Liver (tissue), 9 donors: ENCODE results near the gene RNF135. TPM values are rescaled to one million over a fixed set of nuclear protein-coding genes. Genes with fewer than 3 reads are reported as not detected.

Experiments used
- DNase-seq: peaks from one replicate; pipeline ENCODE4 v3.0.0-alpha.2; 2017; ENCODE audit warnings: low spot score
- H3K27ac ChIP-seq, 2 donors: one replicate each; pipeline ENCODE4 v1.7.0; 2013; ENCODE audit warnings: inconsistent platforms in 2 of 2, low read length in 2 of 2, control low read depth in 1 of 2, low read depth in 1 of 2, mild to moderate bottlenecking in 1 of 2
- H3K27me3 ChIP-seq, 4 donors: one replicate each; pipeline versions ENCODE4 v1.6.1 to v1.7.0; 2013; ENCODE audit warnings: low read length in 3 of 4, inconsistent platforms in 1 of 4, mild to moderate bottlenecking in 1 of 4, moderate library complexity in 1 of 4; ENCODE audit not compliant: control insufficient read depth in 4 of 4, insufficient read depth in 4 of 4
- H3K36me3 ChIP-seq, 4 donors: one replicate each; pipeline versions ENCODE4 v1.6.1 to v1.7.0; 2013; ENCODE audit warnings: low read length in 3 of 4, mild to moderate bottlenecking in 3 of 4, low read depth in 1 of 4, moderate library complexity in 1 of 4; ENCODE audit not compliant: control insufficient read depth in 4 of 4, insufficient read depth in 3 of 4
- H3K4me1 ChIP-seq, 4 donors: one replicate each; pipeline versions ENCODE4 v1.6.1 to v1.7.0; 2013; ENCODE audit warnings: low read length in 3 of 4, mild to moderate bottlenecking in 3 of 4, moderate library complexity in 1 of 4; ENCODE audit not compliant: control insufficient read depth in 4 of 4, insufficient read depth in 4 of 4
- H3K4me3 ChIP-seq, 3 donors: one replicate each; pipeline versions ENCODE4 v1.6.1 to v1.7.0; 2013; ENCODE audit warnings: low read length in 3 of 3, control low read depth in 1 of 3, low read depth in 1 of 3, mild to moderate bottlenecking in 1 of 3
- H3K9ac ChIP-seq, 2 donors: one replicate each; pipeline ENCODE4 v1.7.0; 2013; ENCODE audit warnings: low read length in 2 of 2, mild to moderate bottlenecking in 2 of 2, moderate library complexity in 2 of 2, control low read depth in 1 of 2, low read depth in 1 of 2
- H3K9me3 ChIP-seq, 4 donors: one replicate each; pipeline versions ENCODE4 v1.6.1 to v1.7.0; 2013; ENCODE audit warnings: low read length in 3 of 4; ENCODE audit not compliant: control insufficient read depth in 4 of 4
- EGR1 ChIP-seq, 2 donors: IDR thresholded peaks; 2 replicates each; pipeline ENCODE4 v1.6.1; 2016 to 2018; ENCODE audit warnings: antibody characterized with exemption in 2 of 2, low read depth in 2 of 2
- FOXA1 ChIP-seq: IDR thresholded peaks from 2 replicates; pipeline ENCODE4 v1.6.1; 2016; ENCODE audit warnings: antibody characterized with exemption
- FOXA2 ChIP-seq: IDR thresholded peaks from 2 replicates; pipeline ENCODE4 v1.6.1; 2016; ENCODE audit warnings: antibody characterized with exemption
- GABPA ChIP-seq, 2 donors: IDR thresholded peaks in 1 of 2; conservative IDR thresholded peaks in 1 of 2; 2 replicates each; pipeline ENCODE4 v1.6.1; 2016; ENCODE audit warnings: antibody characterized with exemption in 2 of 2, mild to moderate bottlenecking in 1 of 2, moderate library complexity in 1 of 2
- HNF4A ChIP-seq, 2 donors: conservative IDR thresholded peaks; 2 replicates each; pipeline ENCODE4 v1.6.1; 2016; ENCODE audit warnings: antibody characterized with exemption in 2 of 2, mild to moderate bottlenecking in 2 of 2
- HNF4G ChIP-seq: IDR thresholded peaks from 2 replicates; pipeline ENCODE4 v1.6.1; 2016; ENCODE audit warnings: antibody characterized with exemption
- JUND ChIP-seq, 2 donors: IDR thresholded peaks; 2 replicates each; pipeline ENCODE4 v1.6.1; 2016; ENCODE audit warnings: antibody characterized with exemption in 2 of 2
- NR2F2 ChIP-seq: IDR thresholded peaks from 2 replicates; pipeline ENCODE4 v1.6.1; 2016; ENCODE audit warnings: antibody characterized with exemption
- RAD21 ChIP-seq, 2 donors: IDR thresholded peaks; 2 replicates each; pipeline ENCODE4 v1.6.1; 2016; ENCODE audit warnings: antibody characterized with exemption in 2 of 2, mild to moderate bottlenecking in 2 of 2
- RXRA ChIP-seq, 2 donors: IDR thresholded peaks; 2 replicates each; pipeline ENCODE4 v1.6.1; 2017 to 2018; ENCODE audit warnings: antibody characterized with exemption in 2 of 2, mild to moderate bottlenecking in 1 of 2
- SP1 ChIP-seq: IDR thresholded peaks from 2 replicates; pipeline ENCODE4 v1.6.1; 2018; ENCODE audit warnings: antibody characterized with exemption, mild to moderate bottlenecking
- TAF1 ChIP-seq: conservative IDR thresholded peaks from 2 replicates; pipeline ENCODE4 v1.6.1; 2016; ENCODE audit warnings: antibody characterized with exemption, mild to moderate bottlenecking
- YY1 ChIP-seq: IDR thresholded peaks from 2 replicates; pipeline ENCODE4 v1.6.1; 2016; ENCODE audit warnings: antibody characterized with exemption, mild to moderate bottlenecking
- WGBS: extraction: QIAGEN DNeasy Blood & Tissue Kit; methylation state at CpG from one replicate; pipeline ENCODE4 v1.1.7; 2013; 5-methylcytosine and 5-hydroxymethylcytosine counted together
- polyA plus RNA-seq, 2 donors: library from polyadenylated mRNA; stranded (reverse) in 1 of 2; unstranded in 1 of 2; fragments of 200-250 nt in 1 of 2; fragments of >200 nt in 1 of 2; fragmentation: Nextera tagmentation in 1 of 2; extraction: Ambion mirVana in 1 of 2; gene quantifications; one replicate each; pipeline versions ENCODE4 v1.2.1 to v1.2.3, GENCODE V29; 2013 to 2015
- total RNA-seq, 2 donors: library from RNA; depleted of rRNA; stranded (reverse); fragments of >200 nt; gene quantifications; one replicate each; pipeline ENCODE4 v1.2.3, GENCODE V29; 2014
- TF ChIP-seq, protein P1 (sequence below): fragments of 150-350 bp; IDR thresholded peaks from 2 replicates; pipeline ENCODE4 v1.5.1; 2017; ENCODE audit warnings: improper control_type of control experiment, low read depth, low read length; ENCODE audit not compliant: missing input control
- TF ChIP-seq, protein P2 (sequence below): IDR thresholded peaks from 2 replicates; pipeline ENCODE4 v1.6.1; 2016; ENCODE audit warnings: antibody characterized with exemption
- TF ChIP-seq, protein P3 (sequence below): IDR thresholded peaks from 2 replicates; pipeline ENCODE4 v1.6.1; 2016; ENCODE audit warnings: antibody characterized with exemption, mild to moderate bottlenecking
- TF ChIP-seq, protein P4 (sequence below): IDR thresholded peaks from 2 replicates; pipeline ENCODE4 v1.6.1; 2016; ENCODE audit warnings: antibody characterized with exemption
- TF ChIP-seq, protein P5 (sequence below): IDR thresholded peaks from 2 replicates; pipeline ENCODE4 v1.6.1; 2016; ENCODE audit warnings: antibody characterized with exemption
- donor health status: healthy.
- donor health status: healthy.
- donor health status: healthy.
- donor health status: healthy.
- donor health status: healthy.

Gene RNF135
- total and polyA plus RNA-seq, 4 donors, result 3.4 to 5.5 (median 3.7) TPM

DNA sequence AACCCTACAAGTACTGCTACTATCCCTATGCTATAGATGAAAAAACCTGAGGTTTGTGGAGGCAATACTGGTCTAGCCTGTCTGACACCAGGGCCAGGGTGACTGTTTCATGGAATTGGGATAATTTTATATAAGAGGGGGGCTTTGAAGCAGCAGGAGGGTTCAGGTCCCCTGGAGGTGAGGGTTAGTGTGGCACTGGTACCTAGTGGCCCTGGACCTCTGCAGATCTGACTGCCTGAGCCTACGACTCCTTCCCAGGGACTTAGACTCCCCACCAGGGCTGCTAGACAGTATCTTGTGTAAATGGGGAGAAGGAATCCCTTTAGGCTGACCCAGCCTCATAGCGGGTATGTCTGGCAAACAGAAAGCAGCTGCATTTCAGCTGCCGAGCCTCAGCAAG, 42.3 kb upstream of the RNF135 start:
- Histone ChIP-seq H3K36me3 (peaks cover 0 to 2% (median 0%) of the 10 kb centered on the region in 4 donors), H3K9ac (no peak overlapping the region), H3K27me3 (no peaks in the 10 kb centered on the region), H3K4me1 (no peaks in the 10 kb centered on the region), H3K9me3 (no peaks in the 10 kb centered on the region), H3K27ac (no peak overlapping the region), H3K4me3 (no peak overlapping the region)
- no peak for DNase-seq
- WGBS, result 93% methylated on average over 3 of the region's 3 CpGs
- TF ChIP-seq NR2F2, result no peak
- no peak for TF ChIP-seq RAD21 (IDR thresholded peaks at IDR 0.05)
- TF ChIP-seq, protein P1, sequence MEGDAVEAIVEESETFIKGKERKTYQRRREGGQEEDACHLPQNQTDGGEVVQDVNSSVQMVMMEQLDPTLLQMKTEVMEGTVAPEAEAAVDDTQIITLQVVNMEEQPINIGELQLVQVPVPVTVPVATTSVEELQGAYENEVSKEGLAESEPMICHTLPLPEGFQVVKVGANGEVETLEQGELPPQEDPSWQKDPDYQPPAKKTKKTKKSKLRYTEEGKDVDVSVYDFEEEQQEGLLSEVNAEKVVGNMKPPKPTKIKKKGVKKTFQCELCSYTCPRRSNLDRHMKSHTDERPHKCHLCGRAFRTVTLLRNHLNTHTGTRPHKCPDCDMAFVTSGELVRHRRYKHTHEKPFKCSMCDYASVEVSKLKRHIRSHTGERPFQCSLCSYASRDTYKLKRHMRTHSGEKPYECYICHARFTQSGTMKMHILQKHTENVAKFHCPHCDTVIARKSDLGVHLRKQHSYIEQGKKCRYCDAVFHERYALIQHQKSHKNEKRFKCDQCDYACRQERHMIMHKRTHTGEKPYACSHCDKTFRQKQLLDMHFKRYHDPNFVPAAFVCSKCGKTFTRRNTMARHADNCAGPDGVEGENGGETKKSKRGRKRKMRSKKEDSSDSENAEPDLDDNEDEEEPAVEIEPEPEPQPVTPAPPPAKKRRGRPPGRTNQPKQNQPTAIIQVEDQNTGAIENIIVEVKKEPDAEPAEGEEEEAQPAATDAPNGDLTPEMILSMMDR, result no peak
- TF ChIP-seq TAF1, result no peak
- TF ChIP-seq YY1, result no peak
- no peak for TF ChIP-seq FOXA2
- no peak for TF ChIP-seq RXRA (IDR thresholded peaks at IDR 0.05)
- TF ChIP-seq, protein P2, sequence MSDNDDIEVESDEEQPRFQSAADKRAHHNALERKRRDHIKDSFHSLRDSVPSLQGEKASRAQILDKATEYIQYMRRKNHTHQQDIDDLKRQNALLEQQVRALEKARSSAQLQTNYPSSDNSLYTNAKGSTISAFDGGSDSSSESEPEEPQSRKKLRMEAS, result no peak
- TF ChIP-seq FOXA1, result no peak
- TF ChIP-seq HNF4G, result no peak
- no peak for TF ChIP-seq JUND (IDR thresholded peaks at IDR 0.05)
- TF ChIP-seq SP1, result no peak
- no peak for TF ChIP-seq EGR1 (IDR thresholded peaks at IDR 0.05; ENCODE audit: low read depth in 2 of 2)
- TF ChIP-seq, protein P3, sequence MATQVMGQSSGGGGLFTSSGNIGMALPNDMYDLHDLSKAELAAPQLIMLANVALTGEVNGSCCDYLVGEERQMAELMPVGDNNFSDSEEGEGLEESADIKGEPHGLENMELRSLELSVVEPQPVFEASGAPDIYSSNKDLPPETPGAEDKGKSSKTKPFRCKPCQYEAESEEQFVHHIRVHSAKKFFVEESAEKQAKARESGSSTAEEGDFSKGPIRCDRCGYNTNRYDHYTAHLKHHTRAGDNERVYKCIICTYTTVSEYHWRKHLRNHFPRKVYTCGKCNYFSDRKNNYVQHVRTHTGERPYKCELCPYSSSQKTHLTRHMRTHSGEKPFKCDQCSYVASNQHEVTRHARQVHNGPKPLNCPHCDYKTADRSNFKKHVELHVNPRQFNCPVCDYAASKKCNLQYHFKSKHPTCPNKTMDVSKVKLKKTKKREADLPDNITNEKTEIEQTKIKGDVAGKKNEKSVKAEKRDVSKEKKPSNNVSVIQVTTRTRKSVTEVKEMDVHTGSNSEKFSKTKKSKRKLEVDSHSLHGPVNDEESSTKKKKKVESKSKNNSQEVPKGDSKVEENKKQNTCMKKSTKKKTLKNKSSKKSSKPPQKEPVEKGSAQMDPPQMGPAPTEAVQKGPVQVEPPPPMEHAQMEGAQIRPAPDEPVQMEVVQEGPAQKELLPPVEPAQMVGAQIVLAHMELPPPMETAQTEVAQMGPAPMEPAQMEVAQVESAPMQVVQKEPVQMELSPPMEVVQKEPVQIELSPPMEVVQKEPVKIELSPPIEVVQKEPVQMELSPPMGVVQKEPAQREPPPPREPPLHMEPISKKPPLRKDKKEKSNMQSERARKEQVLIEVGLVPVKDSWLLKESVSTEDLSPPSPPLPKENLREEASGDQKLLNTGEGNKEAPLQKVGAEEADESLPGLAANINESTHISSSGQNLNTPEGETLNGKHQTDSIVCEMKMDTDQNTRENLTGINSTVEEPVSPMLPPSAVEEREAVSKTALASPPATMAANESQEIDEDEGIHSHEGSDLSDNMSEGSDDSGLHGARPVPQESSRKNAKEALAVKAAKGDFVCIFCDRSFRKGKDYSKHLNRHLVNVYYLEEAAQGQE, result no peak
- no peak for TF ChIP-seq GABPA (IDR thresholded peaks at IDR 0.05 in 1 of 2, conservative IDR thresholded peaks at IDR 0.05 in 1 of 2)
- TF ChIP-seq, protein P4, sequence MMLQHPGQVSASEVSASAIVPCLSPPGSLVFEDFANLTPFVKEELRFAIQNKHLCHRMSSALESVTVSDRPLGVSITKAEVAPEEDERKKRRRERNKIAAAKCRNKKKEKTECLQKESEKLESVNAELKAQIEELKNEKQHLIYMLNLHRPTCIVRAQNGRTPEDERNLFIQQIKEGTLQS, result no peak
- TF ChIP-seq HNF4A (conservative IDR thresholded peaks at IDR 0.05), result no peak
- TF ChIP-seq, protein P5, sequence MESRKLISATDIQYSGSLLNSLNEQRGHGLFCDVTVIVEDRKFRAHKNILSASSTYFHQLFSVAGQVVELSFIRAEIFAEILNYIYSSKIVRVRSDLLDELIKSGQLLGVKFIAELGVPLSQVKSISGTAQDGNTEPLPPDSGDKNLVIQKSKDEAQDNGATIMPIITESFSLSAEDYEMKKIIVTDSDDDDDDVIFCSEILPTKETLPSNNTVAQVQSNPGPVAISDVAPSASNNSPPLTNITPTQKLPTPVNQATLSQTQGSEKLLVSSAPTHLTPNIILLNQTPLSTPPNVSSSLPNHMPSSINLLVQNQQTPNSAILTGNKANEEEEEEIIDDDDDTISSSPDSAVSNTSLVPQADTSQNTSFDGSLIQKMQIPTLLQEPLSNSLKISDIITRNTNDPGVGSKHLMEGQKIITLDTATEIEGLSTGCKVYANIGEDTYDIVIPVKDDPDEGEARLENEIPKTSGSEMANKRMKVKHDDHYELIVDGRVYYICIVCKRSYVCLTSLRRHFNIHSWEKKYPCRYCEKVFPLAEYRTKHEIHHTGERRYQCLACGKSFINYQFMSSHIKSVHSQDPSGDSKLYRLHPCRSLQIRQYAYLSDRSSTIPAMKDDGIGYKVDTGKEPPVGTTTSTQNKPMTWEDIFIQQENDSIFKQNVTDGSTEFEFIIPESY, result no peak
